H1 (cell line): ENCODE data around the gene EBF3. TPM values are rescaled to one million over a fixed set of nuclear protein-coding genes. Genes with fewer than 3 reads are reported as not detected.

Experiments
- CTCF ChIA-PET: fragments of 300-600 bp; sonication (Branson Sonifier 250); formaldehyde crosslinking; loops from one replicate; lab custom pipeline; 2021; ENCODE audit not compliant: partially characterized antibody; lab: Charles Lee
- POLR2A ChIA-PET: fragments of 300-600 bp; sonication (Branson Sonifier 250); formaldehyde crosslinking; loops from one replicate; lab custom pipeline; 2021; ENCODE audit warnings: inconsistent platforms; ENCODE audit not compliant: partially characterized antibody; lab: Charles Lee
- DNase-seq, 2 experiments: peaks; one replicate each; pipeline versions ENCODE4 v3.0.0 to v3.0.0-alpha.2; 2010 to 2022; ENCODE audit warnings: low spot score in 2 of 2, low read depth in 1 of 2, mixed read lengths in 1 of 2
- FAIRE-seq: peaks from 2 replicates; lab custom pipeline; 2011; peaks lifted over from hg19 to GRCh38; lab: Jason Lieb, UNC
- H2AFZ ChIP-seq: 2 replicates; pipeline ENCODE4 v1.8.1; 2012; ENCODE audit warnings: low read length, inconsistent platforms
- H2AK5ac ChIP-seq: 2 replicates; pipeline ENCODE4 v1.6.1; 2013; ENCODE audit warnings: low read depth, low read length
- H2BK120ac ChIP-seq: replicated peaks from 2 replicates; pipeline ENCODE3; 2013; ENCODE audit warnings: low read depth, low read length, inconsistent platforms
- H2BK12ac ChIP-seq: 2 replicates; pipeline ENCODE4 v1.6.1; 2013; ENCODE audit warnings: low read depth, low read length
- H2BK15ac ChIP-seq: 2 replicates; pipeline ENCODE4 v1.6.1; 2013; ENCODE audit warnings: low read length
- H2BK20ac ChIP-seq: 2 replicates; pipeline ENCODE4 v1.6.1; 2013; ENCODE audit warnings: low read length
- H2BK5ac ChIP-seq: 2 replicates; pipeline ENCODE4 v1.6.1; 2013; ENCODE audit warnings: low read depth, low read length
- H3K14ac ChIP-seq: 2 replicates; pipeline ENCODE4 v1.6.1; 2013; ENCODE audit warnings: inconsistent platforms; ENCODE audit not compliant: insufficient read length
- H3K18ac ChIP-seq: 2 replicates; pipeline ENCODE4 v1.6.1; 2013; ENCODE audit warnings: low read length; ENCODE audit errors: extremely low read depth
- H3K23ac ChIP-seq: 2 replicates; pipeline ENCODE4 v1.6.1; 2013; ENCODE audit warnings: inconsistent platforms; ENCODE audit not compliant: insufficient read length
- H3K23me2 ChIP-seq: 2 replicates; pipeline ENCODE4 v1.6.1; 2013; ENCODE audit warnings: low read depth, low read length
- H3K27ac ChIP-seq: 2 replicates; pipeline ENCODE4 v1.6.1; 2011; ENCODE audit warnings: low read depth, low read length, inconsistent platforms
- H3K27me3 ChIP-seq, 4 experiments: replicated peaks in 1 of 4; 1 replicate in 1 of 4; 2 replicates in 3 of 4; pipeline versions ENCODE4 v1.6.1 to v1.8.1; 2011 to 2013; ENCODE audit warnings: low read length in 3 of 4, mild to moderate bottlenecking in 3 of 4, inconsistent platforms in 2 of 4, mixed read lengths in 2 of 4, moderate library complexity in 1 of 4; ENCODE audit not compliant: control insufficient read depth in 3 of 4, insufficient read depth in 3 of 4; ENCODE audit errors: extremely low read depth in 1 of 4
- H3K36me3 ChIP-seq, 4 experiments: 2 replicates each; pipeline versions ENCODE4 v1.6.1 to v1.8.1; 2011 to 2013; ENCODE audit warnings: mild to moderate bottlenecking in 4 of 4, low read length in 3 of 4, moderate library complexity in 2 of 4, control low read depth in 1 of 4, inconsistent platforms in 1 of 4; ENCODE audit not compliant: insufficient read depth in 4 of 4, control insufficient read depth in 2 of 4
- H3K4ac ChIP-seq: replicated peaks from 2 replicates; pipeline ENCODE3; 2013; ENCODE audit warnings: low read length, low read depth, mixed read lengths, inconsistent platforms; ENCODE audit not compliant: insufficient read length
- H3K4me1 ChIP-seq, 4 experiments: replicated peaks in 1 of 4; 1 replicate in 1 of 4; 2 replicates in 3 of 4; pipeline versions ENCODE4 v1.6.1 to v1.8.1; 2011 to 2013; ENCODE audit warnings: low read length in 3 of 4, inconsistent platforms in 2 of 4, mixed read lengths in 1 of 4; ENCODE audit not compliant: insufficient read depth in 4 of 4, control insufficient read depth in 3 of 4
- H3K4me2 ChIP-seq, 2 experiments: 2 replicates each; pipeline versions ENCODE4 v1.6.1 to v1.8.1; 2011 to 2013; ENCODE audit warnings: low read depth in 2 of 2, low read length in 2 of 2, control low read depth in 1 of 2, inconsistent platforms in 1 of 2, mild to moderate bottlenecking in 1 of 2; ENCODE audit not compliant: insufficient read depth in 1 of 2
- H3K4me3 ChIP-seq, 4 experiments: fragments of 200-600, 300-600 bp in 1 of 4; sonication (generic), shearing (Covaris generic), sonication (Bioruptor Twin) in 1 of 4; 2 replicates each; pipeline versions ENCODE4 v1.5.1 to v1.8.1; 2011 to 2016; ENCODE audit warnings: low read length in 4 of 4, low read depth in 3 of 4, control low read depth in 2 of 4, inconsistent platforms in 2 of 4, mild to moderate bottlenecking in 2 of 4, mixed read lengths in 1 of 4, moderate library complexity in 1 of 4; ENCODE audit not compliant: insufficient read depth in 2 of 4; ENCODE audit errors: extremely low read depth in 1 of 4
- H3K56ac ChIP-seq: replicated peaks from 2 replicates; pipeline ENCODE3; 2013; ENCODE audit warnings: low read depth, mild to moderate bottlenecking, mixed read lengths, low read length, inconsistent platforms; ENCODE audit not compliant: insufficient read length
- H3K79me1 ChIP-seq: 2 replicates; pipeline ENCODE4 v1.6.1; 2013; ENCODE audit warnings: low read depth, low read length, control low read depth
- H3K79me2 ChIP-seq, 2 experiments: 2 replicates each; pipeline versions ENCODE4 v1.6.1 to v1.8.1; 2012 to 2013; ENCODE audit warnings: low read length in 2 of 2, mild to moderate bottlenecking in 2 of 2, inconsistent platforms in 1 of 2; ENCODE audit not compliant: insufficient read depth in 2 of 2, control insufficient read depth in 1 of 2
- H3K9ac ChIP-seq, 4 experiments: replicated peaks in 1 of 4; 1 replicate in 1 of 4; 2 replicates in 3 of 4; pipeline versions ENCODE4 v1.6.1 to v1.8.1; 2011 to 2013; ENCODE audit warnings: low read depth in 3 of 4, low read length in 3 of 4, control low read depth in 2 of 4, mild to moderate bottlenecking in 2 of 4, moderate library complexity in 2 of 4, inconsistent platforms in 1 of 4; ENCODE audit errors: extremely low read depth in 1 of 4
- H3K9me3 ChIP-seq, 2 experiments: 2 replicates each; pipeline versions ENCODE4 v1.6.1 to v1.8.1; 2012 to 2013; ENCODE audit warnings: mild to moderate bottlenecking in 2 of 2, moderate library complexity in 2 of 2, control low read depth in 1 of 2, inconsistent platforms in 1 of 2, low read depth in 1 of 2, low read length in 1 of 2, mixed read lengths in 1 of 2; ENCODE audit not compliant: insufficient read depth in 2 of 2
- H4K20me1 ChIP-seq, 2 experiments: replicated peaks in 1 of 2; 2 replicates each; pipeline versions ENCODE3 to v1.8.1; 2011 to 2013; ENCODE audit warnings: inconsistent platforms in 2 of 2, low read length in 2 of 2, mild to moderate bottlenecking in 1 of 2; ENCODE audit not compliant: insufficient read depth in 2 of 2, control insufficient read depth in 1 of 2
- H4K5ac ChIP-seq: 2 replicates; pipeline ENCODE4 v1.6.1; 2013; ENCODE audit warnings: low read length, low read depth, mixed read lengths, inconsistent platforms; ENCODE audit not compliant: insufficient read length
- H4K8ac ChIP-seq: 2 replicates; pipeline ENCODE4 v1.8.0; 2013; ENCODE audit warnings: mild to moderate bottlenecking, moderate library complexity, low read length, inconsistent platforms; ENCODE audit not compliant: insufficient read depth; ENCODE audit errors: extremely low read depth
- H4K91ac ChIP-seq: replicated peaks from 2 replicates; pipeline ENCODE3; 2013; ENCODE audit warnings: low read length, mixed read lengths, inconsistent platforms; ENCODE audit not compliant: insufficient read length
- EP300 ChIP-seq, 2 experiments: IDR thresholded peaks; 1 replicate in 1 of 2; 2 replicates in 1 of 2; pipeline ENCODE4 v1.6.1; 2011 to 2012; ENCODE audit warnings: low read depth in 2 of 2, low read length in 2 of 2, mild to moderate bottlenecking in 2 of 2, borderline replicate concordance in 1 of 2, inconsistent platforms in 1 of 2, moderate library complexity in 1 of 2
- POLR2AphosphoS5 ChIP-seq: IDR thresholded peaks from 2 replicates; pipeline ENCODE4 v1.6.1; 2011; ENCODE audit warnings: low read depth, low read length
- WGBS, 2 experiments: shearing (Covaris generic) in 1 of 2; methylation state at CpG; one replicate each; pipeline versions ENCODE4 v1.1.6 to v1.1.7; 2013 to 2015; ENCODE audit warnings: low lambda C conversion rate in 2 of 2, mixed read lengths in 2 of 2, inconsistent platforms in 1 of 2, low coverage in 1 of 2, missing lambda C conversion rate in 1 of 2; ENCODE audit not compliant: insufficient replicate concordance in 2 of 2, insufficient coverage in 1 of 2, insufficient read length in 1 of 2; ENCODE audit errors: extremely low coverage in 1 of 2, missing lambda C conversion rate in 1 of 2; 5-methylcytosine and 5-hydroxymethylcytosine counted together
- polyA plus RNA-seq, 7 experiments: library from polyadenylated mRNA; depleted of rRNA in 3 of 7; stranded (reverse) in 5 of 7; unstranded in 2 of 7; fragments of >200 nt in 5 of 7; fragments of 200-250 nt in 2 of 7; gene quantifications; 1 replicate in 5 of 7; 2 replicates in 1 of 7; 4 replicates in 1 of 7; pipeline versions ENCODE4 v1.2.1 to v1.2.3, GENCODE V29; 2011 to 2013; ENCODE audit warnings: missing spikeins in 2 of 7, mixed read lengths in 2 of 7
- total RNA-seq: library from RNA; stranded (reverse); fragmentation: NEBNext Ultra II Directional; extraction: Animal tissue kit (Norgen Biotek cat#: 25700); gene quantifications from 2 replicates; pipeline ENCODE4 v1.2.1, GENCODE V29; 2021

Gene EBF3
- total and polyA plus RNA-seq, 2 of the 8 experiments (the other 6 are each of a cell fraction or from before 2014, with no cell fraction given) = 0.08 to 0.26 TPM

GRCh38 chr10:129807211-129807610 lies 156.9 kb downstream of the EBF3 start:
- H3K79me1 ChIP-seq = no peaks in the 10 kb centered on the region
- H3K79me2 ChIP-seq = no peaks in the 10 kb centered on the region
- H3K23me2 ChIP-seq = no peaks in the 10 kb centered on the region
- no peak overlapping the region for H3K18ac ChIP-seq
- FAIRE-seq = no peak
- H3K9me3 ChIP-seq = peaks cover 12 to 15% of the 10 kb centered on the region in 2 experiments
- H3K36me3 ChIP-seq = no peaks in the 10 kb centered on the region
- H3K4ac ChIP-seq = no peak overlapping the region
- H2AFZ ChIP-seq = no peak overlapping the region
- no peak overlapping the region for H4K8ac ChIP-seq
- H3K27me3 ChIP-seq = no peaks in the 10 kb centered on the region
- H2BK12ac ChIP-seq = no peak overlapping the region
- no peak for DNase-seq
- H3K4me1 ChIP-seq = no peaks in the 10 kb centered on the region
- H3K23ac ChIP-seq = no peak overlapping the region
- H2BK5ac ChIP-seq = no peak overlapping the region
- H3K4me2 ChIP-seq = no peak overlapping the region
- no peak overlapping the region for H2AK5ac ChIP-seq
- no peak overlapping the region for H2BK120ac ChIP-seq
- TF ChIP-seq POLR2AphosphoS5 (no peak), EP300 (IDR thresholded peaks at IDR 0.05; ENCODE audit: borderline replicate concordance in 1 of 2, low read depth in 2 of 2, low read length in 2 of 2) (no peak)
- TF ChIP-seq, all 59 proteins: peak for 0
- Histone ChIP-seq H3K9ac (no peak overlapping the region), H4K91ac (no peak overlapping the region), H3K14ac (no peak overlapping the region), H3K27ac (no peak overlapping the region), H3K56ac (no peak overlapping the region), H2BK15ac (no peak overlapping the region), H4K5ac (no peak overlapping the region), H3K4me3 (no peak overlapping the region), H4K20me1 (no peaks in the 10 kb centered on the region), H2BK20ac (no peak overlapping the region)
- CTCF ChIA-PET = interaction anchor here (1.5 kb wide), 1 partner anchor 46 kb away, joined by 3 read pairs; no protein-coding TSS in a partner anchor
- 91% methylated on average over 7 of the region's 7 CpGs; no CpG with 5 or more reads in 1 of the 2 experiments for WGBS, 2 experiments
- POLR2A ChIA-PET = interaction anchor here (0.6 kb wide), 1 partner anchor 1262 kb away, joined by 3 read pairs; no protein-coding TSS in a partner anchor
